ENCODE results near the gene SELENOK.
"Not testable (repeated sequence)": the region's sequence is repeated elsewhere in the genome, so short reads cannot be mapped to it uniquely, and the experiment has no call there.

Gene SELENOK

GRCh38 chr3:53891497-53892285 is at the start of gene SELENOK:
Gene SELENOK, minus strand, starts transcription at chr3:53891859.
- peak; percentile 99 for DNase-seq

GRCh38 chr3:53941184-53941583 is 49.5 kb upstream of the SELENOK start:
- no peak for DNase-seq

DNA sequence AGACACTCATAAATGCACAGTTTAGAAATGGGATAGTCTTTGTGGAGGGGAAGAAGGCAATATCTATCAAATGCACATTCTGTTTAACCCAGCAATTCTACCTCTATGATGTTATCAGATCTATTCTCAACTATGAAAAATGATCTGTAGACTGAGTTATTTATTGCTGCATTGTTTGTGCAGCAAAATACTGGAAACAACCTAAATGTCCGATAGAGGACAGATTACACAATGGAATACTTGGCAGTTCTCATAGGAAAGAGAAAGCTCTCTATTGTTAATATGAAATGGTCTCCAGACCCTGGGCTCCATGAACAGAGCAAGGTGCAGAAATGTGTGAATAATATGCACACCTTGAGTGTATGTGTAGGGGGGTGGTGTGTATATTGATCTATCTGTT is 49.0 kb upstream of the SELENOK start:
- DNase-seq = no peak

DNA sequence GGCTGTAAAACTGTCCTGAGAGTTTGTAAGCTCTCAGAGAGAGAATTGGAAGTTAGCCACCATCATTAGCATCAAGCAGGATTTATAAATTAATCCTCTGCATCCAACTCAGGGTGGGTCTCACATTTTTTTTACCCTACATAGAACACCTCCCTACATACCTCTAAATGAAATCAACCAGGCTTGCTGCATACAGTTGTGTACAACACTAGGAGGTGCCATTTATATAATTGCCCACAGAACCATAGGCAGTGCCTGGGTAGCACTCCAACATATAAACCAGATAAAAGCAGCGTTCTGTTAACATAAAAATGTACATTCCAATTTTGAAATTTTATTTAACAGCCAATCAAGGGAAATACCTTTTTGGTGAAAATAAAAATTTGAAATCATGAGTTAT is 48.2 kb upstream of the SELENOK start:
- DNase-seq = no peak

DNA sequence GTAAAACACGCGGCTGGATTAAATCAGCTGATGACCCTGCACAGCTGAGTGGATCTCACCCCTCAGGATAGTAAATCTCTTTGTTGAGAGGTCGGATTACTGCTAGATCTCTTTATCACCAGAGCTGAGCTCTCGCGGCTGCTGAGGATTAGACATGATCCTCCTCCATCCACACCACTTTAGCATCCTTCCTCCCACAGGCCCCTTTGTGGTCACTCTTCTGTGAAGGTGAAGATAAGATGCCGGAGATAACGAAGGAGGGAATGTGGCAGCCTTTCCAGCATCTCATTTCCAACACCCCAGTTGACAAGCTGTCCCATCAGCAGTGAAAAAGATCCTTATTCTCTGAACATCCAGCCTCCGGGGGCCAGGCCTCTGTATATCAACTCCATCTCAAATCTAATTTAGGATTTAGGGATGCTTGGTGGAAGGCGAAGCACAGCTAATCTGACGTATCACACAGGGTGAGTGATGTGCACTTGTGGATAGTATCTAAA is 47.5 kb upstream of the SELENOK start:
- DNase-seq = no peak

- peak; percentile 12 for DNase-seq
Observed at GRCh38 chr3:53938645-53939044, 47.0 kb upstream of the SELENOK start.

DNA sequence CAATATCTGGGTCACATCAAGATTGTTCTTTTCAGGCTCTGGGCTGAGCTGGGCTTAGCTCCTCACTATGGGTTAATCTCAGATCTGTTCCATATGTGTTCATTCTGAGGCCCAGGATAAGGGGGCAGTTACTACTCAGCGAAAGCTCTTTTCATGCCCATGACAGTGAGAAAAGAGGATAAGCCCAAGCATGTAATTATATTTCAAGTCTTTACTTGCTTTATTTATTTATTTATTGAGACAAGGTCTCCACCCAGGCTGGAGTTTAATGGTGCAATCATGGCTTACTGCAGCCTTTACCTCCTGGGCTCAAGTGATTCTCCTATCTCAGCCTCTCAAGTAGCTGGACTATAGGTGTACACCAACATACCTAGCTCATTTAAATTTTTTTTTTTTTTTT is 44.7 kb upstream of the SELENOK start:
- DNase-seq = no peak

GRCh38 chr3:53935283-53935901 is 43.7 kb upstream of the SELENOK start:
- DNase-seq = no peak

GRCh38 chr3:53927208-53927872 is 35.7 kb upstream of the SELENOK start:
- DNase-seq = not testable (repeated sequence)

DNA sequence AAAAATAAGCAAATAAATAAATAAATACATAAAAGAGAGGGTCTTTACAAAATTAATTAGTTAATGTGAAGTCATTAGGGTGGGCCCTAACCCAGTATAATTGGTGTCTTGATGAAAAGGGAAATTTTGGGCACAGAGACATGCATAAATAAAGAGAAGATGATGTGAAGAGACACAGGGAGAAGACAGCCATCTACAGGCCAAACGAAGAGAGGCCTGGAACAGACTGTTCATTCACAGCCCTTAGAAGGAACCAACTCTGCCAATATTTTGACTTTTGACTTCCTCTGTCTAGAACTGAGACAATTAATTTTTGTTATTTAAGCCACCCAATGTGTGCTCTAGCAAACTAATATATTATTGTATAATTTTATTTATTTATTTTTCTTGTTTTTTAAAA is 29.6 kb upstream of the SELENOK start:
- DNase-seq = peak; percentile 35

- no peak for DNase-seq
Observed at GRCh38 chr3:53919741-53920140, 28.1 kb upstream of the SELENOK start.

- no peak for DNase-seq
Observed at GRCh38 chr3:53913401-53913800, 21.7 kb upstream of the SELENOK start.

DNA sequence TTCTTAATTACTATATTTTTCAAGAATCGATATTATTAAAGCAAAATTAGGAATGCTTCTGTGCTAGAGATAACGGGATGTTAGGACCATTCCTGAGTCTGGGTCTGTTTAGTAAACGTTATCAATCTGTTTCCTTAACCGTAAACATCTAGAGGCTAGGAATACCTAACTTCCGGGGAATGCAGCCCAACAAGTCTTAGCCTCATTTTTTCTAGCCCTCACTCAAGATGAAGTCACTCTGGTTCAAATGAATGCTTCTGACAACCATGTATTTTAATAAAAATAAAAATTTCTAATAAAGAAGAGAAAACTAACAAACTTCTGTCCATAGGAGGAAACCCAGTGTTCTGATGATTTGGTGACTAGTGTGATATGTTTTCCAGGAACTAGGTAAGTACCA is 11.1 kb upstream of the SELENOK start:
- DNase-seq = no peak

DNA sequence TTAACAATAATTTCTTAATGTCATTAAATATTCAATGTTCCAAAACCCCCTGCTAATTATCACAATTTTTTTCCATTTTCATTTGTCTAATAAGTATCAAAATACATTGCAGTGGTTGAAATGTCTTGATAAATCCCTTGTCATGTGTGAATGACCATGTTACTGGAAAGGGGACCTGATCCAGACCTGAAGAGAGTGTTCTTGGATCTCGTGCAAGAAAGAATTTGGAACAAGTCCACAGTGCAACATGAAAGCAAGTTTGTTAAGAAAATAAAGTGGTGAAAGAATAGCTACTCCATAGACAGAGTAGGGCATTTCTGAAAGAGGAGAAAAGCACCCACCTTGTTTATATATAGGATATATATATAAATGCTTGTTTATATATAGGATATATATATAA is 10.4 kb upstream of the SELENOK start:
- DNase-seq = no peak

DNA sequence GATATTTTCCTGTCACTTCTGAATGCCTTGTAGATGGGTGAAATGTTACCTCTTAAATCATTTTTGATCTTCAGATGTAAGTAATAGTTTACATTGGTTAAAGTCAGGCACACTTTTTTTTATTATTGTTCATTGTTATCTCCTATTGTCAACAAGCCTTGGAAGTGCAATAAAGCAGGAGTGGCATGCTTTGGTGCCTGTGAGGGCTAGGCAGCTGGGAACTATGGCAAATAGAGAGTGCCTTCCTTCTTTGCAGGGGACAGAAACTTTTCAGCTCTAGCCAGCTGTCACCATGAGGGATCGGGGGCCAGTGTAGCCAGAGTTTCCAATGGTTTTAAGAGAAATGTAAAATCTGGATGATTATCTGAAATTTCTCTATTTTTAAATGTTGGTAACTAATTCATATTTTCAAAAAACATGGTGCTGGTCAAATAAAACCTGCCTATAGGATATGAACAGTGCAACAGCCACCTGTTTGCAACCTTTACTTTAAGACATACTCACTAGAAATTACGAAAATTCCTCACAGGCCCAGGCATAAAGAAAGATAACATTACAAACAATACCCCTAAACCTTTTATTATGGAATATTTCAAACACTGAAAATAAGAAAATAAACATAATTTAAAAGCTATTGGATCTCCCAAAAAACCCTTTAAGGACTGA is 9.1 kb upstream of the SELENOK start:
- no peak for DNase-seq

- DNase-seq = no peak
Observed at GRCh38 chr3:53899750-53900149, 8.1 kb upstream of the SELENOK start.

- no peak for DNase-seq
Observed at GRCh38 chr3:53892286-53892637, 603 bp upstream of the SELENOK start.

DNA sequence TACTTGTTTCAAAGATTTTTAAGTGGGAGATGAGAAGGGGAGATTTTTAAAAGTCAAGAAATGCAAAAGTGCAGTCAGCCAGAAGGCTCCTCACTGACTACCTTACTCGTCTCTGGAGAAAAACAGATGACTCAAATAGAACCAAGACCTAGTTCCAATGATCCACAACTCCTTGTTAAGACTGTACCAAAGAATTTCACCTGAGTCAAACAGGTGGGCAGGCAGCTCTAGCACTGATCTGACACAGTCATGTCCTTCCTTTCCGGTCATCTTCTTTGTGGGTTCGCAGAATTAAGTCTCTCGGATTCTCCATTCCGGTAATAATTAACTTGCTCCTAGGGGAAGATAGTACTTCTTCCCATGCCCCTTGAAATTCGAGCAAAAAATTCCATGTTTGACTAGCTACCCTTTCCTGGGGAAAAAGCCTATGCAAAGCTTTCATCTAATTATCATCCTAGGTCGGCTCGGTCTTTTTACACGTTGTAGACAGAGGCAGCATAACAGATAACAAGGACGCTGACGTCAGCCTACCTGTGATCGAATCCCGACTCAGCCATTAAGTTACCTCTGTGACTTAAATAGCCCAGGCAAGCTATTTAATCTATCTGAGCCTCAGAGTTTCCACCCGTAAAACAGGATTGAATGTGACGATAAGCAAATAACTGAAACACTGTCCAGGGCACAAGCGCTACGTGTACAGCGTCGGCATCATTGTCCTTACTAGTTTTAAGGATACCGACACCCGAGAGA is 758 bp downstream of the SELENOK start:
- no peak for DNase-seq

GRCh38 chr3:53888232-53888631 is 3.4 kb downstream of the SELENOK start:
- no peak for DNase-seq

GRCh38 chr3:53887446-53887845 is 4.2 kb downstream of the SELENOK start:
- DNase-seq = no peak

DNA sequence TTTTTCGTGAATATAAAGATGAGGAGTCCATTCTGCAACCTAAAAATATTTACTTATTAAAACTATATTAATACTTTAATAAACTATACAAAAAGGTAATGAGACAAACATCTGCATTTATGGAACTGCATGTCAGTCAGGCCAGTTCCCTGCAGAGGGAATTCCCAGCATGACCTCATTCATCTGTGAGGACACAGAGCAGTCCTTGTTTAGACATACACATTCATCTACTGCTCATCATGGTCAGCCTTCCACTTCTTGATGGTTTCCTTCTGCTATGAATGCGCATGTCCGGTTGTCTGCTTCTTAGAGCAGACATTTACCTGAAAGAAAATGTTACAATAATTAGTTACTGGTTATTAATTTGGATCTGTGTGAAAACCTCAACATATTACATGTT is 6.4 kb downstream of the SELENOK start:
- no peak for DNase-seq

GRCh38 chr3:53884623-53885022 is 7.0 kb downstream of the SELENOK start:
- DNase-seq = no peak

GRCh38 chr3:53883008-53883407 is 8.7 kb downstream of the SELENOK start:
- no peak for DNase-seq
